Tibial nerve (tissue), 4 donors: ENCODE results near the gene DMBT1.

ENCODE experiments used
- CTCF ChIP-seq, 5 experiments: fragments of 200-600 bp in 3 of 5; fragments of 450-650 bp in 2 of 5; sonication (generic) in 3 of 5; IDR thresholded peaks; one replicate each; pipeline ENCODE4 v1.5.1; 2016 to 2019; ENCODE audit warnings: antibody characterized with exemption in 5 of 5, mild to moderate bottlenecking in 3 of 5, moderate library complexity in 2 of 5
- EP300 ChIP-seq, 2 donors: sonication (generic); formaldehyde crosslinking; IDR thresholded peaks; one replicate each; pipeline ENCODE4 v1.6.1; 2017; ENCODE audit warnings: antibody characterized with exemption in 2 of 2, mild to moderate bottlenecking in 1 of 2
- POLR2A ChIP-seq, 2 donors: fragments of 450-650 bp; IDR thresholded peaks; one replicate each; pipeline ENCODE4 v1.6.1; 2017; ENCODE audit warnings: antibody characterized with exemption in 2 of 2, mild to moderate bottlenecking in 2 of 2, moderate library complexity in 2 of 2

- TF ChIP-seq CTCF (IDR thresholded peaks at IDR 0.05) (no peak), POLR2A (IDR thresholded peaks at IDR 0.05) (no peak), EP300 (IDR thresholded peaks at IDR 0.05) (no peak)
These were observed 82.4 kb downstream of the DMBT1 start for GRCh38 chr10:122642726-122643605.
